Stimulated activated CD8-positive, alpha-beta memory T cell treated with anti-CD3 and anti-CD28 coated beads, Interleukin-4, amount 100 ng/mL, for 24 hours (primary cell): ENCODE measurements around the gene THSD4.

ENCODE experiments used
- DNase-seq: peaks from one replicate; pipeline ENCODE4 v3.0.0-alpha.2; 2020; ENCODE audit warnings: low read depth

Gene THSD4

GRCh38 chr15:71456362-71456761 is 341.1 kb downstream of the THSD4 start:
- DNase-seq, result no peak

DNA sequence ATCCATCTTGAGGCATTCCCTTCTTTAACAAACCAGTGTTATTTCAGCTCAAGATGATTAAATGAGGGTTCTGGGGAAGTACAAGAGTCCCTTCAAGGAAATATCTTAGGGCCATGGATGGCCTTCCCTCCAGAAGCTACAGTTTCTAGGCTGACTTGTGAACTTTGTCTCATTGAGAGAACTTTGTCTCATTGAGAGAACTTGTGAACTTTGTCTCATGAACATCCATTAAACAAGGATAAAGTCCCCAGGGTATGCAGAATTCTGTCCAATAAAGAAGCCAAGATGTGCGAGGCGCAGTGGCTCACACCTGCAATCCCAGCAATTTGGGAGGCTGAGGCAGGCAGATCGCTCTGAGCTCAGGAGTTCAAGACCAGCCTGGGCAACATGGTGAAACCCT is 341.5 kb downstream of the THSD4 start:
- DNase-seq, result no peak

- no peak for DNase-seq
Measured at GRCh38 chr15:71458089-71458660, 342.9 kb downstream of the THSD4 start.

GRCh38 chr15:71461748-71462147 is 346.5 kb downstream of the THSD4 start:
- DNase-seq, result no peak

GRCh38 chr15:71462638-71463037 is 347.4 kb downstream of the THSD4 start:
- no peak for DNase-seq

DNA sequence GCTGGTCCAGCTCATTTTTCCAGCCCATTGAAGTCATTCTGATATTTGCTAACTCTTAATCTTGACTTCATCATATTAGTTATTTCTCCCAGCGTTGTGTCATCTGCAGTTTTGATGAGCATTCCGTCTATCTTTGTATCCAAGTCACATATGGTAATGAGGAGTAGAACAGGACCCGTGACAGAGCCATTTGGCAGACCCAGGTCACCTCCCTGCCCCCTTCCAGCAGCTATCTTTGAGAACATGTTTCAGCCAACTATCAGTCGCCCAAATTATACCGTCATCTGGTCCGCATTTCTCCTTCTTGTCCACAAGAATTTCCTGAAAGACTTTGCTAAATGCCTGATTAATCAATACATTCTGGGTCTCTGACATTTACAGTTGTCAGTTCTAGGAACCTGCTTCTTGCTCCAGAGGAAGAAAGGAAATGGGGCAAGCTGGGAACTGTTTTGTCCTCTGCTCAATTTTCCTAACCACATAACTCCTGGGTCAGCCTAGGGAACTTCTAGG is 347.9 kb downstream of the THSD4 start:
- no peak for DNase-seq

DNA sequence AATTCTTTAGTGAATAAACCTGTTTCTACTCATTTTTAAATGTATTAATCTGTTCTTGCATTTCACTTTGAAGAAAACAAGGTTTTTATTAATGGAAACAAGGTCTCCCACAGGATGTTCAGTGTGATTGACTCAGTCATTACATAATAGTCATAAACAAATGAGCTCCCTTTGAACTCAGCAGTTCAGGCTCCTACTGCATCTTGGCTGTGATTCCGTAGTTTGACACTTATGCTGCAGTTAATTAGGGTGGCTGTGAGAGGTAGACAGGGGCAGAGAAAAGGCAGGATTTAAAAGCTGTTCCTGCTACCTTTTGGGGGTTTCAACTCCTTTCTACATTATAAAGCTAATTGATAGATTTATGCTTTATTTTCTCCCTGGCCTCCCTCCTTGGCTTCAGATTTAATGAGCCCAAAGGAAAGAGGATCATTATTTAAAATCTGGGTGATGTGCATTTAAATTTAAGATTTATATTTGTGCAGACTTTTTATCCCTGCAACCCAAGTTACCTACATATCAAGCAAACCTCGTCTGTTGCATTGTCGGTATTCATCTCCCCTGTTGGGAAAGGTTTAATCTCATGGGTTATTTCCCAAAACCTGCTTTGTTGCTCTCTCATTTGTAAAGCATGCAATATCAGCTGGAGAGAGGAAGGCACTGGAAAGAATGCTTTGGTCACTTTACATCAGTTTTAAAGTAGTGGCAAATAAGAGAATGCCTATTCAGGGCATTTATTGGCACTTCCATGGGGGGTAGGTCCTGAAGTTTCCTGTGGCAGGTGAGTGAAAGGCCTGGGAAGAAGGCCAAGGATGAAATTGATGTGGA is 350.1 kb downstream of the THSD4 start:
- no peak for DNase-seq

DNA sequence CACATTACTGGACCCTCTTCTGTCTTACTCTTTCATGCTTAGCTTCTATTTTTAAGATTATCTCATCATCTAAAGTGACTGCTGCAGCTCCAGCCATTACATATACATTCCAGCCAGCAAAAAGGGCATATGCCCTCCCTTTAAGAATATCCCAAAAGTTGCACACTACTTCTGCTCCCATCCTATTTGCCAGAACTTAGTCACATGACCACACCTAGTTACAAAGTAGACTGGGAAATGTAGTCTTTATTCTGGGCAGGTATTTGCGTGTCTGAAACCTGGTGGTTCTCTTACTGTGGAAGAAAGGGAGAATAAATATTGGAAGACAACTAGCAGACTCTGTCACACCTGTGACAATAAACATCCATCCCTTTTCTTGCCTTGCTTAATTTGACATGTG is 353.4 kb downstream of the THSD4 start:
- no peak for DNase-seq

GRCh38 chr15:71469413-71469812 is 354.1 kb downstream of the THSD4 start:
- no peak for DNase-seq

DNA sequence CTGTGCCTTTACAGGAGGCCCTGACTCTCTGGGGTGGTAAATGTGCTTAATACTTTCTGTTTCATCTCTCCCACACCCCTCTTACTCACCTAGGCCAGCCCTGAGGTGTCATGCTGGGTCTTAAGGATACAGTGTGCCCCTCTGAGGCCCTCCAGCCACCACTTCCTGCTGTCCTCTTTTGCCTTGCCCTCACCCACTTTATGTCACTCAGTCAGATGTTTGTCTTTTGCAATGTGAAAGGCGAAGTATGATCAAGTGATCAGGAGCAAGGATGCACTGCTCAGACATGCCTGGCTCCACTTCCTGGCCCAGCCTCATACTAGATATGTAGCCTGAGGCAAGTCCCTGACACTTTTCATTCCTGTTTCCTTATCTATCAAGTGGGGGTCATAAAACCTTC is 356.1 kb downstream of the THSD4 start:
- no peak for DNase-seq

DNA sequence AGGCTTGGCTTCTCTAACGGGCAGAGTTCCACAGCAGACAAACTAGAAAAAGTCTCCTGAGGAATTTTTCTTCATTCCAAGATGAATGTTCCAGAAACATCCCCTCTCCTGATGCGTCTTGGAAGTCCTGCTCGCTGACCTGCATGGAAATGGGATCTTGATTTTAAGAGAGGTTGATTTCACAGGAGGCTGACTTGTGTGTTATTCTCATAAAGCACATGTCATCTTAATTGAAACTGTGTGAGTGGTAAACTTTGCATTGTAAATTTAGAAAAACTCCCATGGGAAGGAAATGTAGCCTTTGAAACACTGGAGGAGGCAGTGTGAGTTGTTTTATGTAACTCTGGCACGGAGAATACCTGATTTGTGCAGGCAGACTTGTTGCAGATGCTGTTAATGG is 357.3 kb downstream of the THSD4 start:
- DNase-seq, result no peak

GRCh38 chr15:71473751-71474150 is 358.5 kb downstream of the THSD4 start:
- DNase-seq, result no peak

GRCh38 chr15:71476823-71477222 is 361.6 kb downstream of the THSD4 start:
- DNase-seq, result no peak

DNA sequence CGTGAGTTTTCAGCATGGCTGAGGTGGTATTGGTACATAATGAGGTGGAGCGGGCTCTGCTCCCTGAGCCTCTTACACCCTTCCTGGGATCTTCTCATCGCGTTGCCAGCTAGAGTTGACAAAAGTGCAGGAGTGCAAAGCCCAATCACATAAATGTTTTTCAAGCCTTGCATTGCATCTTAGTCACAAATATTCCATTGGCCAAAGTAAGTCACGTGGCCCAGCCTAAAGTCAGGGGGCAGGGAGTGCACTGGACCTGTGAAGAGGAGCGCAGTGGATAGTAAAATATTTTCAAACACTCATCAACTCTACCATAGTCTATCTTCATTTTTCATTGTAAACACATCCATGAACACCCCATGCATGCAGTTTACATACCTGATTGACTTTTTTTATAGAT is 365.3 kb downstream of the THSD4 start:
- no peak for DNase-seq

- DNase-seq, result no peak
Measured at GRCh38 chr15:71484080-71484479, 368.8 kb downstream of the THSD4 start.

- no peak for DNase-seq
Measured at GRCh38 chr15:71485094-71485693, 369.9 kb downstream of the THSD4 start.

GRCh38 chr15:71489570-71489969 is 374.3 kb downstream of the THSD4 start:
- DNase-seq, result no peak

- DNase-seq, result no peak
Measured at GRCh38 chr15:71493526-71493925, 378.3 kb downstream of the THSD4 start.

- DNase-seq, result no peak
Measured at GRCh38 chr15:71494563-71495397, 379.5 kb downstream of the THSD4 start.

- no peak for DNase-seq
Measured at GRCh38 chr15:71495398-71495780, 380.1 kb downstream of the THSD4 start.

- DNase-seq, result no peak
Measured at GRCh38 chr15:71496336-71496955, 381.2 kb downstream of the THSD4 start.
